SK-N-SH (cell line): ENCODE measurements around the gene SPRYD3. TPM values are rescaled to one million over a fixed set of nuclear protein-coding genes. Genes with fewer than 3 reads are reported as not detected.

Experiments
- CTCF ChIA-PET: fragments of 300-600, 350-600 bp; formaldehyde crosslinking; extraction: SDS; loops from one replicate; lab custom pipeline; 2021; lab: Yijun Ruan, JAX
- POLR2A ChIA-PET: fragments of 350-600 bp; sonication (Branson Sonifier 250); formaldehyde crosslinking; extraction: SDS; loops from one replicate; lab custom pipeline; 2020; ENCODE audit warnings: antibody characterized with exemption, inconsistent platforms; lab: Yijun Ruan, JAX
- DNase-seq: peaks from one replicate; pipeline ENCODE4 v3.0.0; 2012
- H2AFZ ChIP-seq: fragments of 200-600 bp; sonication (generic); 2 replicates; pipeline ENCODE4 v1.8.1; 2016; ENCODE audit warnings: antibody characterized with exemption, mild to moderate bottlenecking, low read depth
- H3F3A ChIP-seq: fragments of 200-600 bp; sonication (generic); replicated peaks from 2 replicates; pipeline ENCODE3; 2016; ENCODE audit warnings: antibody characterized with exemption, mild to moderate bottlenecking; ENCODE audit not compliant: insufficient read depth
- H3K27ac ChIP-seq, 2 experiments: fragments of 200-500 bp in 1 of 2; fragments of 200-600 bp in 1 of 2; sonication (Bioruptor generic) in 1 of 2; sonication (generic), shearing (Covaris generic) in 1 of 2; 2 replicates each; pipeline versions ENCODE4 v1.5.1 to v1.6.1; 2014 to 2016; ENCODE audit warnings: low read depth in 2 of 2, inconsistent platforms in 1 of 2, low read length in 1 of 2, mild to moderate bottlenecking in 1 of 2, mixed read lengths in 1 of 2
- H3K27me3 ChIP-seq: fragments of 200-600 bp; sonication (generic), shearing (Covaris generic); 2 replicates; pipeline ENCODE4 v1.6.1; 2016; ENCODE audit warnings: mixed run types; ENCODE audit not compliant: insufficient read depth
- H3K36me3 ChIP-seq, 2 experiments: fragments of 200-500 bp in 1 of 2; fragments of 200-600 bp in 1 of 2; sonication (Bioruptor generic) in 1 of 2; sonication (generic) in 1 of 2; replicated peaks in 1 of 2; 2 replicates each; pipeline versions ENCODE3 to v1.5.1; 2014 to 2016; ENCODE audit warnings: low read length in 1 of 2, mild to moderate bottlenecking in 1 of 2; ENCODE audit not compliant: insufficient read depth in 2 of 2, control insufficient read depth in 1 of 2
- H3K4me1 ChIP-seq, 2 experiments: fragments of 200-500 bp in 1 of 2; fragments of 200-600 bp in 1 of 2; sonication (Bioruptor generic) in 1 of 2; sonication (generic), shearing (Covaris generic) in 1 of 2; 2 replicates each; pipeline versions ENCODE4 v1.5.1 to v1.6.1; 2014 to 2016; ENCODE audit warnings: low read depth in 1 of 2, low read length in 1 of 2, mixed run types in 1 of 2; ENCODE audit not compliant: insufficient read depth in 2 of 2, control insufficient read depth in 1 of 2
- H3K4me2 ChIP-seq: fragments of 200-600 bp; sonication (generic), shearing (Covaris generic); 2 replicates; pipeline ENCODE4 v1.6.1; 2017; ENCODE audit warnings: mixed run types
- H3K4me3 ChIP-seq, 2 experiments: fragments of 200-500 bp in 1 of 2; fragments of 200-600 bp in 1 of 2; sonication (Bioruptor generic) in 1 of 2; sonication (generic), shearing (Covaris generic) in 1 of 2; 2 replicates each; pipeline versions ENCODE4 v1.5.1 to v1.8.1; 2014 to 2016; ENCODE audit warnings: low read depth in 2 of 2, inconsistent platforms in 1 of 2, low read length in 1 of 2, mild to moderate bottlenecking in 1 of 2, mixed read lengths in 1 of 2, moderate library complexity in 1 of 2
- H3K79me2 ChIP-seq: fragments of 200-600 bp; sonication (generic); 2 replicates; pipeline ENCODE4 v1.8.1; 2017; ENCODE audit warnings: mild to moderate bottlenecking; ENCODE audit not compliant: insufficient read depth
- H3K9ac ChIP-seq: fragments of 200-600 bp; sonication (generic); 2 replicates; pipeline ENCODE4 v1.6.1; 2017; ENCODE audit warnings: mixed run types
- H3K9me2 ChIP-seq: fragments of 200-600 bp; sonication (generic); 2 replicates; pipeline ENCODE4 v1.6.1; 2017; ENCODE audit warnings: mixed run types
- H3K9me3 ChIP-seq: fragments of 200-600 bp; sonication (generic); 2 replicates; pipeline ENCODE4 v1.6.1; 2017; ENCODE audit warnings: mixed run types, mild to moderate bottlenecking, moderate library complexity
- H4K20me1 ChIP-seq: fragments of 200-600 bp; sonication (generic); 2 replicates; pipeline ENCODE4 v1.6.1; 2017; ENCODE audit warnings: mild to moderate bottlenecking, mixed run types; ENCODE audit not compliant: insufficient read depth
- CHD2 ChIP-seq: fragments of 150-350 bp; IDR thresholded peaks from 2 replicates; pipeline ENCODE4 v1.6.1; 2018; ENCODE audit warnings: low read length; ENCODE audit not compliant: partially characterized antibody
- EP300 ChIP-seq, 2 experiments: IDR thresholded peaks; 2 replicates each; pipeline versions ENCODE4 v1.4.0 to v1.6.1; 2012; ENCODE audit warnings: borderline replicate concordance in 1 of 2, low read depth in 1 of 2, low read length in 1 of 2
- IRF3 ChIP-seq: fragments of 150-350 bp; IDR thresholded peaks from 2 replicates; pipeline ENCODE4 v1.6.1; 2016; ENCODE audit warnings: mild to moderate bottlenecking, low read depth, low read length
- JUND ChIP-seq: IDR thresholded peaks from 2 replicates; pipeline ENCODE4 v1.4.0; 2012
- MAX ChIP-seq: IDR thresholded peaks from 2 replicates; pipeline ENCODE4 v1.4.0; 2012; ENCODE audit warnings: low read depth
- MEF2A ChIP-seq: IDR thresholded peaks from 2 replicates; pipeline ENCODE4 v1.4.0; 2012; ENCODE audit warnings: low read depth, borderline replicate concordance
- NFIC ChIP-seq: IDR thresholded peaks from 2 replicates; pipeline ENCODE4 v1.4.0; 2012; ENCODE audit warnings: borderline replicate concordance
- NRF1 ChIP-seq: IDR thresholded peaks from 2 replicates; pipeline ENCODE4 v1.6.1; 2012; ENCODE audit warnings: low read depth, mild to moderate bottlenecking, low read length
- PBX3 ChIP-seq: IDR thresholded peaks from 2 replicates; pipeline ENCODE4; 2012
- RAD21 ChIP-seq: IDR thresholded peaks from 2 replicates; pipeline ENCODE4 v1.6.1; 2012; ENCODE audit warnings: mild to moderate bottlenecking, low read length
- REST ChIP-seq: IDR thresholded peaks from 2 replicates; pipeline ENCODE4 v1.6.1; 2012; ENCODE audit warnings: mild to moderate bottlenecking, low read depth, low read length, moderate library complexity
- RFX5 ChIP-seq: IDR thresholded peaks from 2 replicates; pipeline ENCODE4 v1.6.1; 2012; ENCODE audit warnings: mild to moderate bottlenecking, improper control_type of control experiment, low read length
- TAF1 ChIP-seq: IDR thresholded peaks from 2 replicates; pipeline ENCODE4 v1.6.1; 2012; ENCODE audit warnings: low read depth, mild to moderate bottlenecking, low read length, moderate library complexity, borderline replicate concordance
- TCF12 ChIP-seq: IDR thresholded peaks from 2 replicates; pipeline ENCODE4 v1.4.0; 2012
- USF1 ChIP-seq: IDR thresholded peaks from 2 replicates; pipeline ENCODE4 v1.4.0; 2012; ENCODE audit warnings: low read depth, borderline replicate concordance
- WGBS: methylation state at CpG from one replicate; pipeline ENCODE4 v1.1.6; 2017; ENCODE audit warnings: low lambda C conversion rate; 5-methylcytosine and 5-hydroxymethylcytosine counted together
- polyA plus RNA-seq, 3 experiments: library from polyadenylated mRNA; depleted of rRNA; stranded (reverse); fragments of >200 nt; gene quantifications; 2 replicates each; pipeline ENCODE4 v1.2.3, GENCODE V29; 2012

Gene SPRYD3
- polyA plus RNA-seq, 1 of the 3 experiments (the other 2 are of a cell fraction), result 20.3 TPM

- Histone ChIP-seq H3K27ac (peak overlapping the region; percentile 35 to 98; a peak in 3 of 4 replicates), H3K79me2 (peaks cover 29% of the 10 kb centered on the region), H3F3A (peaks cover 33% of the 10 kb centered on the region), H3K9me2 (no peaks in the 10 kb centered on the region), H3K4me3 (peak overlapping the region in 1 of 2 experiments; percentile 13; a peak in 2 of 4 replicates), H3K9ac (no peak overlapping the region), H4K20me1 (no peaks in the 10 kb centered on the region), H2AFZ (no peak overlapping the region), H3K4me2 (peak overlapping the region; percentile 99; the same call in 1 of the 2 replicates), H3K4me1 (peaks cover 39 to 63% of the 10 kb centered on the region in 2 experiments), H3K9me3 (no peaks in the 10 kb centered on the region), H3K27me3 (no peaks in the 10 kb centered on the region), H3K36me3 (peaks cover 6 to 22% of the 10 kb centered on the region in 2 experiments)
- TF ChIP-seq IRF3 (no peak), MEF2A (no peak), EP300 (IDR thresholded peaks at IDR 0.05; ENCODE audit: borderline replicate concordance in 1 of 2, low read depth in 1 of 2, low read length in 1 of 2) (no peak), NFIC (peak; percentile 83), TAF1 (no peak), MAX (peak; percentile 70), REST (peak; percentile 32; the same call in 1 of the 2 replicates), TCF12 (peak; percentile 72), JUND (no peak), PBX3 (peak; percentile 60), RFX5 (no peak), RAD21 (no peak), CHD2 (peak; percentile 37), USF1 (no peak), NRF1 (no peak)
- POLR2A ChIA-PET, result interaction anchor here (0.6 to 0.9 kb wide), 3 partner anchors 27 to 1610 kb away, joined by 3 to 5 read pairs (median 5); partner anchors contain the start of gene SPRYD3
- WGBS, result 40% methylated on average over 8 of the region's 11 CpGs
- CTCF ChIA-PET, result interaction anchor here (0.8 to 13.8 kb wide), 7 partner anchors 11 to 269 kb away, joined by 3 to 182 read pairs (median 4); no protein-coding TSS in a partner anchor
- no peak for DNase-seq
These were observed 26.6 kb downstream of the SPRYD3 start for GRCh38 chr12:53052419-53053217.
